Vagina (tissue), 2 donors: Measurements from ENCODE around the gene PRCC. TPM values are rescaled to one million over a fixed set of nuclear protein-coding genes. Genes with fewer than 3 reads are reported as not detected.

Experiments
- DNase-seq, 2 donors: peaks; one replicate each; pipeline ENCODE4 v3.0.0-alpha.2; 2017; ENCODE audit errors: extremely low spot score in 2 of 2
- H3K27ac ChIP-seq: fragments of 200-600 bp; sonication (generic); one replicate; pipeline ENCODE4 v1.5.1; 2019
- H3K27me3 ChIP-seq: fragments of 200-600 bp; sonication (generic); one replicate; pipeline ENCODE4 v1.5.1; 2019
- H3K36me3 ChIP-seq, 2 donors: fragments of 200-600 bp; sonication (generic); one replicate each; pipeline ENCODE4 v1.5.1; 2017 to 2019
- H3K4me1 ChIP-seq: fragments of 200-600 bp; sonication (generic); one replicate; pipeline ENCODE4 v1.5.1; 2019
- H3K4me3 ChIP-seq, 2 donors: fragments of 200-600 bp; sonication (generic); 1 replicate in 1 of 2; 2 replicates in 1 of 2; pipeline ENCODE4 v1.5.1; 2016 to 2019
- H3K9me3 ChIP-seq: fragments of 200-600 bp; sonication (generic); one replicate; pipeline ENCODE4 v1.5.1; 2019
- CTCF ChIP-seq, 3 experiments: fragments of 450-650 bp in 2 of 3; fragments of 200-600 bp in 1 of 3; sonication (generic) in 1 of 3; IDR thresholded peaks; one replicate each; pipeline ENCODE4 v1.5.1; 2017 to 2019; ENCODE audit warnings: antibody characterized with exemption in 3 of 3, mild to moderate bottlenecking in 2 of 3, moderate library complexity in 2 of 3
- POLR2A ChIP-seq, 2 donors: fragments of 450-650 bp; IDR thresholded peaks; one replicate each; pipeline ENCODE4 v1.6.1; 2017; ENCODE audit warnings: antibody characterized with exemption in 2 of 2, mild to moderate bottlenecking in 2 of 2, moderate library complexity in 2 of 2
- POLR2AphosphoS5 ChIP-seq, 2 donors: sonication (generic); formaldehyde crosslinking; IDR thresholded peaks; one replicate each; pipeline ENCODE4 v1.9.0; 2017; ENCODE audit warnings: antibody characterized with exemption in 2 of 2, mild to moderate bottlenecking in 2 of 2, low read depth in 1 of 2; ENCODE audit not compliant: insufficient read depth in 1 of 2
- intact Hi-C: fragments of 100-400 bp; cut with DNase I; formaldehyde crosslinking; loops from one replicate; pipeline ENCODE4 v1.15.1; 2023
- total RNA-seq: library from RNA; depleted of rRNA; stranded (reverse); fragments of >200 nt; gene quantifications from one replicate; pipeline ENCODE4 v1.2.3, GENCODE V29; 2016

The PRCC gene
- total RNA-seq, 1 donor from 2014 or later, result 30.4 TPM

GRCh38 chr1:156845055-156845952 lies 78.0 kb downstream of the PRCC start:
- no peaks in the 10 kb centered on the region for H3K27me3 ChIP-seq
- no peaks in the 10 kb centered on the region for H3K36me3 ChIP-seq
- intact Hi-C loops, result no loop called here
- H3K4me3 ChIP-seq, result no peak overlapping the region
- DNase-seq, result no peak
- TF ChIP-seq POLR2A (IDR thresholded peaks at IDR 0.05), result no peak
- TF ChIP-seq CTCF (IDR thresholded peaks at IDR 0.05), result no peak
- TF ChIP-seq POLR2AphosphoS5 (IDR thresholded peaks at IDR 0.05; ENCODE audit: insufficient read depth in 1 of 2, low read depth in 1 of 2), result no peak
- no peak overlapping the region for H3K27ac ChIP-seq
- H3K4me1 ChIP-seq, result peaks cover 5% of the 10 kb centered on the region
- H3K9me3 ChIP-seq, result no peaks in the 10 kb centered on the region

- Histone ChIP-seq H3K36me3 (no peaks in the 10 kb centered on the region), H3K27me3 (no peaks in the 10 kb centered on the region), H3K4me3 (no peak overlapping the region), H3K27ac (no peak overlapping the region), H3K4me1 (peaks cover 5% of the 10 kb centered on the region), H3K9me3 (no peaks in the 10 kb centered on the region)
- TF ChIP-seq POLR2AphosphoS5 (IDR thresholded peaks at IDR 0.05; ENCODE audit: insufficient read depth in 1 of 2, low read depth in 1 of 2) (no peak), CTCF (IDR thresholded peaks at IDR 0.05) (no peak), POLR2A (IDR thresholded peaks at IDR 0.05) (no peak)
- intact Hi-C loops, result no loop called here
- DNase-seq, result no peak
Measured at GRCh38 chr1:156845953-156846545, 78.7 kb downstream of the PRCC start.

GRCh38 chr1:156846643-156847042 lies 79.3 kb downstream of the PRCC start:
- intact Hi-C loops, result no loop called here
- H3K27me3 ChIP-seq, result no peaks in the 10 kb centered on the region
- no peak overlapping the region for H3K4me3 ChIP-seq
- DNase-seq, result no peak
- TF ChIP-seq POLR2A (IDR thresholded peaks at IDR 0.05) (no peak), POLR2AphosphoS5 (IDR thresholded peaks at IDR 0.05; ENCODE audit: insufficient read depth in 1 of 2, low read depth in 1 of 2) (no peak), CTCF (IDR thresholded peaks at IDR 0.05) (no peak)
- no peaks in the 10 kb centered on the region for H3K9me3 ChIP-seq
- H3K4me1 ChIP-seq, result peaks cover 5% of the 10 kb centered on the region
- H3K27ac ChIP-seq, result no peak overlapping the region
- H3K36me3 ChIP-seq, result no peaks in the 10 kb centered on the region

- Histone ChIP-seq H3K4me3 (no peak overlapping the region), H3K27ac (no peak overlapping the region), H3K27me3 (no peaks in the 10 kb centered on the region), H3K36me3 (no peaks in the 10 kb centered on the region), H3K9me3 (no peaks in the 10 kb centered on the region), H3K4me1 (peaks cover 12% of the 10 kb centered on the region)
- intact Hi-C loops, result no loop called here
- DNase-seq, result no peak
- no peak for TF ChIP-seq POLR2A (IDR thresholded peaks at IDR 0.05)
- no peak for TF ChIP-seq CTCF (IDR thresholded peaks at IDR 0.05)
- no peak for TF ChIP-seq POLR2AphosphoS5 (IDR thresholded peaks at IDR 0.05; ENCODE audit: insufficient read depth in 1 of 2, low read depth in 1 of 2)
Measured at GRCh38 chr1:156847591-156848460, 80.5 kb downstream of the PRCC start.
